Right renal cortex interstitium (tissue), 3 donors: ENCODE measurements around the gene TRPM6. TPM values are rescaled to one million over a fixed set of nuclear protein-coding genes. Genes with fewer than 3 reads are reported as not detected.
"Not testable (repeated sequence)": the region's sequence is repeated elsewhere in the genome, so short reads cannot be mapped to it uniquely, and the experiment has no call there.

Experiments
- DNase-seq, 3 donors: peaks; one replicate each; pipeline ENCODE4 v3.0.0-alpha.2; 2013; ENCODE audit warnings: low read depth in 3 of 3, low spot score in 2 of 3
- polyA plus RNA-seq, 3 donors: library from polyadenylated mRNA; unstranded; fragments of 120-200 nt; gene quantifications; one replicate each; pipeline ENCODE4 v1.2.1, GENCODE V29; 2013; ENCODE audit not compliant: insufficient read length in 3 of 3

Gene TRPM6
- polyA plus RNA-seq: 1 to 10 TPM; 1.1 to 1.6 (median 1.3) TPM

- peak in 2 of 3 donors; percentile 29 to 33 for DNase-seq
Measured at GRCh38 chr9:74887041-74887980, at the start of gene TRPM6. Gene TRPM6, minus strand, starts transcription at chr9:74887921. Its CDS starts 65 bp downstream, at chr9:74887856.

- DNase-seq: no peak
Measured at GRCh38 chr9:74935008-74935407, 47.3 kb upstream of the TRPM6 start.

GRCh38 chr9:74921737-74922136 is 34.0 kb upstream of the TRPM6 start:
- DNase-seq: no peak

GRCh38 chr9:74920944-74921626 is 33.4 kb upstream of the TRPM6 start:
- no peak for DNase-seq

GRCh38 chr9:74910036-74910435 is 22.3 kb upstream of the TRPM6 start:
- DNase-seq: no peak

GRCh38 chr9:74908665-74909064 is 20.9 kb upstream of the TRPM6 start:
- DNase-seq: no peak

- no peak for DNase-seq
Measured at GRCh38 chr9:74907085-74907484, 19.4 kb upstream of the TRPM6 start.

- DNase-seq: no peak
Measured at GRCh38 chr9:74901001-74901400, 13.3 kb upstream of the TRPM6 start.

GRCh38 chr9:74888449-74888848 is 728 bp upstream of the TRPM6 start:
- not testable (repeated sequence) for DNase-seq

- no peak for DNase-seq
Measured at GRCh38 chr9:74887981-74888370, 255 bp upstream of the TRPM6 start.

GRCh38 chr9:74876382-74876949 is 11.3 kb downstream of the TRPM6 start:
- DNase-seq: no peak

GRCh38 chr9:74875656-74876055 is 12.1 kb downstream of the TRPM6 start:
- no peak for DNase-seq

GRCh38 chr9:74874220-74874619 is 13.5 kb downstream of the TRPM6 start:
- no peak for DNase-seq

GRCh38 chr9:74872619-74873233 is 15.0 kb downstream of the TRPM6 start:
- no peak for DNase-seq

- DNase-seq: no peak
Measured at GRCh38 chr9:74867483-74867882, 20.2 kb downstream of the TRPM6 start.

GRCh38 chr9:74865177-74865576 is 22.5 kb downstream of the TRPM6 start:
- no peak for DNase-seq

GRCh38 chr9:74861773-74862474 is 25.8 kb downstream of the TRPM6 start:
- DNase-seq: no peak

GRCh38 chr9:74861071-74861470 is 26.6 kb downstream of the TRPM6 start:
- DNase-seq: no peak

- not testable (repeated sequence) for DNase-seq
Measured at GRCh38 chr9:74860247-74860646, 27.5 kb downstream of the TRPM6 start.

GRCh38 chr9:74859786-74860185 is 27.9 kb downstream of the TRPM6 start:
- no peak for DNase-seq
